ENCODE measurements around the gene MMP7.

DNA sequence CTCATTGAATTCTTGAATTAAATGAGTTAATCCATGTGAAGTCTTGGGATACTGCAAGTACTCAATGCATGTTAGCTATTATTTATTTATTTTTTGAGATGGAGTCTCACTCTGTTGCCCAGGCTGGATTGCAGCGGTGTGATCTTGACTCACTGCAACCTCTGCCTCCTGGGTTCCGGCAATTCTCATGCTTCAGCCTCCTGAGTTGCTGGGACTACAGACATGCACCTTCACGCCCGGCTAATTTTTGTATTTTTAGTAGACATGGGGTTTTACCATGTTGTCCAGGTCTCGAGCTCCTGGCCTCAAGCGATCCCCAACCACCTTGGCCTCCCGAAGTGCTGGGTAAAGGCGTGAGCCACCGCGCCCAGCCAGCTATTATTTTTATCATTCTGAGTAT lies 9.4 kb downstream of the MMP7 start:
- TF ChIP-seq, protein P1, sequence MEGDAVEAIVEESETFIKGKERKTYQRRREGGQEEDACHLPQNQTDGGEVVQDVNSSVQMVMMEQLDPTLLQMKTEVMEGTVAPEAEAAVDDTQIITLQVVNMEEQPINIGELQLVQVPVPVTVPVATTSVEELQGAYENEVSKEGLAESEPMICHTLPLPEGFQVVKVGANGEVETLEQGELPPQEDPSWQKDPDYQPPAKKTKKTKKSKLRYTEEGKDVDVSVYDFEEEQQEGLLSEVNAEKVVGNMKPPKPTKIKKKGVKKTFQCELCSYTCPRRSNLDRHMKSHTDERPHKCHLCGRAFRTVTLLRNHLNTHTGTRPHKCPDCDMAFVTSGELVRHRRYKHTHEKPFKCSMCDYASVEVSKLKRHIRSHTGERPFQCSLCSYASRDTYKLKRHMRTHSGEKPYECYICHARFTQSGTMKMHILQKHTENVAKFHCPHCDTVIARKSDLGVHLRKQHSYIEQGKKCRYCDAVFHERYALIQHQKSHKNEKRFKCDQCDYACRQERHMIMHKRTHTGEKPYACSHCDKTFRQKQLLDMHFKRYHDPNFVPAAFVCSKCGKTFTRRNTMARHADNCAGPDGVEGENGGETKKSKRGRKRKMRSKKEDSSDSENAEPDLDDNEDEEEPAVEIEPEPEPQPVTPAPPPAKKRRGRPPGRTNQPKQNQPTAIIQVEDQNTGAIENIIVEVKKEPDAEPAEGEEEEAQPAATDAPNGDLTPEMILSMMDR (IDR thresholded peaks at IDR 0.05) = no peak
- TF ChIP-seq POLR2A (IDR thresholded peaks at IDR 0.05) = no peak

Data from Peyer's patch (tissue), 4 donors.